G401 (cell line): ENCODE data around the gene BLOC1S2. TPM values are rescaled to one million over a fixed set of nuclear protein-coding genes. Genes with fewer than 3 reads are reported as not detected.
"Not testable (repeated sequence)": the region's sequence is repeated elsewhere in the genome, so short reads cannot be mapped to it uniquely, and the experiment has no call there.

Experiments used
- DNase-seq: peaks from one replicate; pipeline ENCODE4 v3.0.0-alpha.2; 2015; ENCODE audit warnings: low spot score
- in situ Hi-C: cut with HindIII; loops from 2 replicates; pipeline ENCODE4 v1.10.0; 2016; ENCODE audit warnings: low sequenced_read_pairs, mixed read lengths
- total RNA-seq: library from RNA; depleted of rRNA; stranded (reverse); fragments of >200 nt; shearing (Covaris generic); gene quantifications from 2 replicates; pipeline ENCODE4 v1.2.3, GENCODE V29; 2014

Gene BLOC1S2
- total RNA-seq, 1 experiment from 2014 or later: 129 TPM

DNA sequence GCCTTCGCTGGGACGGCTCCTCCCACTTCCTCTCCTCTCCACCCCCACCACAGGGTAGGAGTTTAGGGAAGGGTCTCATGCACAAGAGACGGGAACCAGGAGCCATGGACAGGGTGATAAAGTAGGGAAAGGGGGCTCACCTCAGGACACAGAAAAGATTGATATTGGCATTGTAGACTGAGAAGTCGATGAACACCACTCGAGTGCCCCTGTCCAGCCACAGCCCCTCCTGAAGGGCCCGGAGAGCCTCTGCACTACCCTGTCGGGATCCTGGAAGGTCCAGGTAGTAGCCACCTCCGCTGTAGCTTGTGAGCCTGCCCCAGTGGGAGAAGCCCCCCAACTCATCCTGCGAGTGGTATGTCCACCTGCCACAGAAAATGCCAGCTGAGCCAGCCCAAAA, 10.8 kb upstream of the BLOC1S2 start:
- no peak for DNase-seq
- in situ Hi-C loops: no loop called here

GRCh38 chr10:100293066-100293465, 6.6 kb upstream of the BLOC1S2 start:
- in situ Hi-C loops: no loop called here
- no peak for DNase-seq

DNA sequence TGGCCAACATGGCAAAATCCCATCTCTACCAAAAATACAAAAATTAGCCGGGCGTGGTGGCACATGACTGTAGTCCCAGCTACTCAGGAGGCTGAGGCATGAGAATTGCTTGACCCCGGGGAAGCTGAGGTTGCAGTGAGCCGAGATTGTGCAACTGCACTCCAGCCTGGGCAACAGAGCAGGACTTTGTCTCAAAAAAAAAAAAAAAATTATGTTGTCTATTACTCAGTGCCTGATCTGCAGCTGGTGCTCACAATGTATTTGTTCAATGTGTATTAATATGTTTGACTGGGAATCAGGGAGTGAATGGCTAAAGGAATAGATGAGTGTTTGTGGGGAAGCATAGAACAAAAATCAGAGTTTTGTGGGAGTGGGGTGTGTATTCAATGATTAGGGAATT, 5.8 kb upstream of the BLOC1S2 start:
- DNase-seq, in situ Hi-C loops: not testable (repeated sequence)

DNA sequence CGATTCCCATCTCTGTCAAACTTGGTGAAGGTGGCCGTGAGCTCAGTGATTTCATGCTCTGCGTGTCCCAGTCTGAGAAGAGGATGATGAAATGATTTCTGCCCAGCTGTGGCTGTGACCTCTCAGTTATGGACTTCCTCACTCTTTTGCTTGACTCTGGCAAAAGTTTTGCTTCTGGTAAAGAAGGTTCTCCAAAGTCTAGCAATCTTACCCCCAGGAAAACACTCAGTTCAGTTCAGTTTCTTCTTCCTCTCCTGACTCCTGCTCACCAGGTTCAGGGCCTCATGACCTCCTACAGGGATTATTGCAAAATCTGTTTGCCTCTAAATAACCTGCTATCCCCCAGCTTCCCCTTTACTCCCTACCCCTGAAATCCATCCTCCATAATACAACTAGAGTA, 4.9 kb upstream of the BLOC1S2 start:
- in situ Hi-C loops: no loop called here
- DNase-seq: no peak

DNA sequence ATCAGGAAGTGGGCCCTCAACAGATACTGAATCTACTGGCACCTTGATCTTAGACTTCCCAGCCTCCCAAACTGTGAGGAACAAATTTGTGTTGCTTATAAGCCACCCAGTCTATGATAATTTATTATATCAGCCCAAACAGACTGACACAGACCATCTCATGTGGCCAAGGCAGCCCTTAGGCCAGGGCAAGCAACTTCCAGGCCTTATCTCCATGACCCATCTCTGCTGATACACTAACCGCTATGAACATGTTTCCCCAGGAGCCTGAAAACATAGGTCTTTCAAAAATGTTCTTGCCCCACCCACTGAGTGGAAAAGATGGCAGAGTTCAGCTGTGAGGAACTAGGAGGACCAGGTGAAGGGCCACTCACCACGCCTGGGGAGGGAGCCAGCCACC, 3.2 kb upstream of the BLOC1S2 start:
- no peak for DNase-seq
- in situ Hi-C loops: no loop called here

DNA sequence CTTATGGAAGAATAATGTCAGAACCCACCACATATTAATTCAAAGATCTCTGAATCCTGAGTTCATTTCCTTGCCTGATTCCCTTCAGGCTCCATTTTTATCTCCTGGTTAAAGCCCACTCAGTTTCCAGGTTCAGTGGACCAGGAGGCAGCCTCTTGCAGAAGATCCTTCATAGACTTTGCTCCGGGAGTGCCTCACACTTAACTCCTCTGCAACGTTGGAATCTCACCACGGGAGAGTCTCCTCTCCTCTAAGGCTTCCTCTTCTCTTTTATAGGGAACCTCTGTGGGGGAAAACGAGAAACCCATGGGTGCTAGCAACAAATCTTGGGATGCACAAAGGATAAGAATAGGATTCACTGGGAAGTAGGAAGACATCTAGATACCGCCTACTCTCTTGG, 1.7 kb upstream of the BLOC1S2 start:
- in situ Hi-C loops: no loop called here
- DNase-seq: no peak

DNA sequence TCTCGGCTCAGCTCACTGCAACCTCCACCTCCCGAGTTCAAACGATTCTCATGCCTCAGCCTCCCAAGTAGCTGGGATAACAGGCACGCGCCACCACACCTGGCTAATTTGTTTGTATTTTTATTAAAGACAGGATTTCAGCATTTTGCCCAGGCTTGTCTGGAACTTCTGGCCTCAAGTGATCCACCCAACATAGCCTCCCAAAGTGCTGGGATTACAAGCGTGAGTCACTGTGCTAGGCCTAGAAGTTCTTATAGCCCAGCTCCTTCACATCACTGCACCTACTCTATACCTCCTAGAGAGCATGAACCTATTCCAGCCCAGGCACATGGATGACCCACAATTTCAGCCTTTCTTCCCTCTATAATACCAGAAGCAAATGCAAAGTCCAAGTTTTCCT, 1.3 kb upstream of the BLOC1S2 start:
- DNase-seq: no peak
- in situ Hi-C loops: no loop called here

DNA sequence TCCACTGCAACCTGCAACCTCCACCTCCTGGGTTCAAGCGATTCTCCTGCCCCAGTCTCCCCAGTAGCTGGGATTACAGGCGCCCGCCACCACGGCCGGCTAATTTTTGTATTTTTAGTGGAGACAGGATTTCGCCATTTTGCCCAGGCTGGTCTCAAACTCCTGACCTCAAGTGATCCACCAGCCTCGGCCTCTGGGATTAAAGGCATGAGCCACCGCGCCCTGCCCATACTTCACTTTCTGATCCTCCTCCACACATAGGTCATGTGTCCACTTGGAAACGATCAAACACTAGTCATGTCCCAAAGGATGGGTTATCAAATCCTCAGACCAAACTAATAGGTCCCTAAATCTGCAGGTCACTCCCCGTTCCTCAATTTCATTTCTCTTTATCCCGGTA, 1.2 kb downstream of the BLOC1S2 start:
- in situ Hi-C loops: not testable (repeated sequence)
- DNase-seq: peak; percentile 9

DNA sequence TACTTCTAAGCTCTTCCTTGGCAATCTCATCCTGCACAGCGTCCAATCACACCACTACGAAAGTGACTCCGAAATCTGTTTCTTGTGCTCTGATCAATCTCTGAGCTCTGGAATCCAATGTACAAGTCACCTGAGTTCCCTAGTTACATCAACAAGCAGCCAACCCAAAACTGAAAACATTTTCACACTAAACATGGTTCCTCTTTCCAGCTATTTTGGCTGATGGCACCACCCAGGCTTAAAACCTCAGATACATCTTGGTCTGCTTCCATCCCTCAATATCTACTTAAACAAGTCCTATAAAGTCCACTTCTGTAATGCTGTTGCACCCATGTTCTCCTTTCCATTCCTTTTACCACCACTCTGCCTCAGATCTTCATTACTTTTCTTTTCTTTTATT, 3.6 kb downstream of the BLOC1S2 start:
- in situ Hi-C loops: no loop called here
- no peak for DNase-seq

DNA sequence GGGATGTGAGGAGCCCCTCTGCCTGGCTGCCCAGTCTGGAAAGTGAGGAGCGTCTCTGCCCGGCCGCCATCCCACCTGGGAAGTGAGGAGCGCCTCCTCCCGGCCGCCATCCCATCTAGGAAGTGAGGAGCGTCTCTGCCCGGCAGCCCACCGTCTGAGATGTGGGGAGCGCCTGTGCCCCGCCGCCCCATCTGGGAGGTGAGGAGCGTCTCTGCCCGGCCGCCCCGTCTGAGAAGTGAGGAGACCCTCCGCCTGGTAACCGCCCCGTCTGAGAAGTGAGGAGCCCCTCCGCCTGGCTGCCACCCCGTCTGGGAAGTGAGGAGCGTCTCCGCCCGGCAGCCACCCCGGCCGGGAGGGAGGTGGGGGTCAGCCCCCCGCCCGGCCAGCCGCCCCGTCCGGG, 9.5 kb downstream of the BLOC1S2 start:
- in situ Hi-C loops, DNase-seq: not testable (repeated sequence)

DNA sequence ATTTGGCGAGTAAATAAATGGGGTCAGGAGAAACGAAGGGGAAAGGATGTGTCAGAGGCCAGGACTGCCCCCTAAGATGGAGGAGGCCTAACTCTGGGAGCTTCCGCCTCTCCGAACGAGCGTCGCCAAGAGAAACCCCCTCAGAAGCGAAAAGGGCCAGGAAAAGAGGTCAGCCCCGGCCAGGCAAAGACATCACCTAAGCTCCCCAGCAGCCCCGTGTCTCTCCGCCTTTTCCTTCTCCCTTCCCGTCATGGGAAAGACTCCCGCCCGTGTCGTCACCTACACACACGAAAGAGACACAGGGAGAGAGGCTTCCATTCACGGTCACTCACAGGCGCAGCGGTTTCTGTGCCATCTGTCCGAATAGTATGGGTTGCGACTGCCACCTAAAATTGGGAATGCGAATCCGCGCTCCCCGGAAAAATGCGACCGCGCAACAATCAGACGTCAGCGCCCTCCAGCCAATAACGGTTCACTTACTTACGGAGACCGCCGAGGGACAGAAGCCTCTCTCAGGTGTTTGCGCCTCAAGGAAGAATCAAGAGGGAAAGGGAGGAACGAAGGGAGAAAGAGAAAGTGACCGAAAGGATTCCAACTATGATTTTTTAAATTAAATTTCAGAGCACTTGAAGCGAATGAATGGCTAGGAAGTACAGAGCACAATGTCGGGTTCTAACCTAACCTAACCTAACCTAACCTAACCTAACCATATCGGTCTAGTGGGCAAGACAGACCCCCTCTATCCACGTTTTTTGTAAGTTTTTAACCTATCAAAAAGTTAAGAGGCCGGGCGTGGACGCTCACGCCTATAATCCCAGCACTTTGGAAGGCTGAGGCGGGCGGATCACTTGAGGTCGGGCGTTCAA, 19.0 kb downstream of the BLOC1S2 start, which contains the start of gene CWF19L1:
Gene CWF19L1, minus strand, starts transcription at position 400 of the 866 bp plus-strand sequence. Its CDS starts 45 bp downstream, at position 355.
- in situ Hi-C loops: no loop called here
- peak; percentile 89 for DNase-seq

- DNase-seq: no peak
- in situ Hi-C loops: no loop called here
Observed at GRCh38 chr10:100265821-100266485, 20.5 kb downstream of the BLOC1S2 start.

DNA sequence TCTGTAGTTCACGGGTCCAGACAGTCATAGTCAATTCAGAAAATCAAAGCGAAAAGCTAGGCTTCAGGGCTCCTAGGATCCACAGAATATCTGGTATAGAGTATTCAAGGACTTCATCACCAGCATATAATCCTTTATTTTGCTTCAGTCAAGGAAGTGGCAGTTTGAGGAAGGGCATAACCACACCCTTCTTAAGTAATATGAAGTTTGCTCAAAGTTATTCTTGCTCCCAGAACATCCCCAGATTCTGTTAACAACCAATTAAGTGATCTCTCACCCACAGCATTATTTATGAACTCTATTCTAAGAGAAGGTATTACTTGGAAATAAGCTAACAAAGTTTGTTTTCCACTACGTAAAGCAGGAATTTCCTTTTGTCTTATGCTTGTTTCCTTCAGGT, 32.3 kb downstream of the BLOC1S2 start:
- no peak for DNase-seq
- in situ Hi-C loops: no loop called here

DNA sequence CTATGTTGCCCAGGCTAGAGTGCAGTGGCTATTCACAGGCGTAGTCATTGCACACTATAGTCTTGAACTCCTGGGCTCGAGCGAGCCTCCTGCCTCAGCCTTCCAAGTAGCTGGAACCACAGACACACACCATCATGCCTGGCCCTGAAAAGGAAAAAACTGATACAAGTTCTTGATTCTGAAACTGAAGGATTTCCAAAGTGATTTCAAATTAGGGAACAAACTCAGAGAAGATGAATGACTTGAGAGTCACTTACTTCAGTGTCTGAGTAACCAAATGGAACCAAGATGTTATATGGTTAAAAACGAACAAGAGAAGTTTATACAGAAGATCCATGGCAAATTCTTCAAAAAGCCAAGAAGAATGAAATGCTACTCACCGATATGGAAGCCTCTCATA, 33.4 kb downstream of the BLOC1S2 start:
- in situ Hi-C loops: no loop called here
- no peak for DNase-seq

- in situ Hi-C loops: no loop called here
- DNase-seq: no peak
Observed at GRCh38 chr10:100248820-100249219, 37.7 kb downstream of the BLOC1S2 start.

DNA sequence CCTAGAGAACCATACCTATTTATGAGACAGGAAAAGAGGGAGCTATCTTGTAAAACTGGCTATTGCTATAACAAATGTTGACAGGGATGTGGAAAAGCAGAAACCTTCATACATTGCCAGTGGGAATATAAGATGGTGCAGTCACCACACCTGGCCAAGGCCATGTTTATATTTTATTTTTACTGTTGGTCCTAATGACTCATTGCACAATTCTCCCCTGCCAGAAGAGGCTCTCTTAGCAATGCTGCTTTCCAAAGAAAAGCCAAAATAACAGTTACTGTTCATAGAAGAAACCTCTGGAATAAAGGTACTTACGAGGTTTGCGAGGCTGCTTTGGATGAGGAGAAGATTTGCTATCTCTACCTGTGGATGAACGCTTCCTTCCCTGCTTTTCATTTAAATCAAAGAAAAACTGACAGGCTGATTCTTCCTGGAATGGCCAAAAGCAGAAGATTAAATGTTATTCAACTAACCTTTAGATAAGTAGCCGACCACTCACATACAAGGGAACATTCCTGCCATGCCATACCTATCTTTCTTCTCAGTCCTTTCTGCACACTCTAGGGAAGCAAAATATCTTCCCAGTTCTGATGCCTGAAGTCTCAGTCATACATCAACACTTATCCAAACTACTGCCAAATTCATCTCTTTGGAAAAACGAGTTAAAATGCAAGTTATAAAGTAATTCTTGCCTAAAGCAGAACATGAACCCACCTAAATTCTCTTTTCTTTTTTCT, 40.8 kb downstream of the BLOC1S2 start:
- no peak for DNase-seq
- in situ Hi-C loops: no loop called here

- no peak for DNase-seq
- in situ Hi-C loops: no loop called here
Observed at GRCh38 chr10:100239851-100240250, 46.6 kb downstream of the BLOC1S2 start.

DNA sequence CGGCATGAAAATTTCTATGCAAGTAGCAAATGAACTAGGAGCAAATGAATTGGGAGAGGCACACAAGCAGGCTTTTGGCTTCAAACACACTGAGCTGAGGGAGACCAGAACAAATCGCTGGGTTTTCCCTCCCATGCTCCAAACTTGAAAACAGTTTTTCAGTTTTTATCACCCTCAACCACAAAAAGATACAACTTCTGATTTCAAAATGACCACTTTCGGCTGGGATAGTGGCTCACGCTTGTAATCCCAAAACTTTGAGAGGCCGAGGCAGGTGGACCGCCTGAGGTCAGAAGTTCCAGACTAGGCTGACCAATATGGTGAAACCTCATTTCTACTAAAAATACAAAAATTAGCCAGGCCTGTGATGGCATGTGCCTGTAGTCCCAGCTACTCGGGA, 48.1 kb downstream of the BLOC1S2 start:
- no peak for DNase-seq
- in situ Hi-C loops: no loop called here

DNA sequence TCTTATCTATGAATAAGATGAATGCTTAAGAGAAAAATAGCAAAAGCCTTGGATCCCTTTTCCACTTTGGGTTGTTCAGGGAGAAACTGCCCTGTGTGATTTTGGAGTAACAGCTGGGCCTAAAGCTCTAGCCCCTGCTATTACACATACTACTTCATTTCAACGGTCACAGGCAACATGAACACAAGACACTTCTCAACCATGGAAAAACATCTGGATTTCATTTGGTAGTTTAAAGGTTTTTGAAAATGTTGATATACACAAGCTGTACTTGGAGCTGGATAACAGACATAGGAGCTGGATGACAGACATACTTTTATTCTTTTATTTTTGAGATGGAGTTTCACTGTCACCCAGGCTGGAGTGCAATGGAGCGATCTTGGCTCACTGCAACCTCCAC, 54.4 kb downstream of the BLOC1S2 start:
- in situ Hi-C loops: no loop called here
- DNase-seq: no peak

- DNase-seq: no peak
- in situ Hi-C loops: no loop called here
Observed at GRCh38 chr10:100229819-100230422, 56.6 kb downstream of the BLOC1S2 start.
